ENCODE results near the gene TOMM70. TPM values are rescaled to one million over a fixed set of nuclear protein-coding genes. Genes with fewer than 3 reads are reported as not detected.
A peak's percentile ranks its signal among the peaks of the same experiment; 100 is the strongest.

The TOMM70 gene
- total and polyA plus RNA-seq, 2 of the 13 experiments (the other 11 are each of a cell fraction or from before 2014, with no cell fraction given): 27.0 to 77.2 TPM

GRCh38 chr3:100400780-100401673, at the start of gene TOMM70, which contains the start of gene LNP1 (continued):
- TF ChIP-seq YEATS4 (CRISPR knock-in tag; IDR thresholded peaks at IDR 0.05; ENCODE audit: borderline replicate concordance) (peak; percentile 91), TFDP2 (CRISPR knock-in tag; IDR thresholded peaks at IDR 0.05) (peak; percentile 59), ZNF543 (CRISPR knock-in tag; IDR thresholded peaks at IDR 0.05) (0 out of 2 replicates have a peak, but pooled peaks have one; percentile 47), ZBTB7B (CRISPR knock-in tag; IDR thresholded peaks at IDR 0.05) (no peak), ATF3 (CRISPR knock-in tag; IDR thresholded peaks at IDR 0.05) (no peak), CREB3 (CRISPR knock-in tag; IDR thresholded peaks at IDR 0.05) (peak; percentile 56; the same call in 1 of the 2 replicates), ZUFSP (CRISPR knock-in tag; IDR thresholded peaks at IDR 0.05; ENCODE audit: borderline replicate concordance) (no peak), SOX5 (CRISPR knock-in tag; IDR thresholded peaks at IDR 0.05; ENCODE audit: borderline replicate concordance) (no peak; the same call in 1 of the 2 replicates), KLF15 (CRISPR knock-in tag; IDR thresholded peaks at IDR 0.05; ENCODE audit: borderline replicate concordance) (peak; percentile 82; the same call in 1 of the 2 replicates), KLF12 (CRISPR knock-in tag; IDR thresholded peaks at IDR 0.05; ENCODE audit: borderline replicate concordance) (peak; percentile 93; the same call in 1 of the 2 replicates), PATZ1 (CRISPR knock-in tag; IDR thresholded peaks at IDR 0.05) (peak; percentile 36; the same call in 1 of the 2 replicates), PAXIP1 (CRISPR knock-in tag; conservative IDR thresholded peaks at IDR 0.05) (peak; percentile 44; the same call in 1 of the 2 replicates), PAF1 (CRISPR knock-in tag; IDR thresholded peaks at IDR 0.05) (no peak), KAT8 (CRISPR knock-in tag; IDR thresholded peaks at IDR 0.05) (peak; percentile 95), ZNF766 (CRISPR knock-in tag; IDR thresholded peaks at IDR 0.05; ENCODE audit: borderline replicate concordance) (peak; percentile 71; the same call in 1 of the 2 replicates), SNAI1 (CRISPR knock-in tag; IDR thresholded peaks at IDR 0.05; ENCODE audit: borderline replicate concordance) (no peak), RAD51 (IDR thresholded peaks at IDR 0.05; ENCODE audit: borderline replicate concordance) (no peak), SMAD9 (CRISPR knock-in tag; IDR thresholded peaks at IDR 0.05) (peak; percentile 74; the same call in 1 of the 2 replicates)
